ENCODE results near the gene KRT39. TPM values are rescaled to one million over a fixed set of nuclear protein-coding genes. Genes with fewer than 3 reads are reported as not detected.

KRT39 gene
- total and polyA plus RNA-seq, 2 of the 8 experiments (the other 6 are each of a cell fraction or from before 2014, with no cell fraction given), result not detected

GRCh38 chr17:40926341-40926740 lies 40.4 kb downstream of the KRT39 start:
- Histone ChIP-seq H3K23me2 (ENCODE audit: low read depth, low read length) (no peaks in the 10 kb centered on the region), H2AFZ (ENCODE audit: low read length) (peak overlapping the region; percentile 42; the same call in 1 of the 2 replicates), H3K23ac (ENCODE audit: insufficient read length) (no peak overlapping the region), H3K9me3 (ENCODE audit: insufficient read depth in 2 of 2, low read depth in 1 of 2, low read length in 1 of 2) (no peaks in the 10 kb centered on the region), H2BK5ac (ENCODE audit: low read depth, low read length) (no peak overlapping the region), H4K8ac (ENCODE audit: extremely low read depth, insufficient read depth, low read length) (no peak overlapping the region), H3K4me2 (ENCODE audit: insufficient read depth in 1 of 2, low read depth in 2 of 2, low read length in 2 of 2) (no peak overlapping the region; a peak in 1 of 4 replicates), H3K79me1 (ENCODE audit: low read depth, low read length) (no peaks in the 10 kb centered on the region), H3K4me1 (replicated peaks in 1 of 4; ENCODE audit: control insufficient read depth in 3 of 4, insufficient read depth in 4 of 4, low read length in 3 of 4) (no peaks in the 10 kb centered on the region), H3K79me2 (ENCODE audit: control insufficient read depth in 1 of 2, insufficient read depth in 2 of 2, low read length in 2 of 2) (no peaks in the 10 kb centered on the region), H3K18ac (ENCODE audit: extremely low read depth, low read length) (no peak overlapping the region), H2BK15ac (ENCODE audit: low read length) (0 out of 2 replicates have a peak overlapping the region, but pooled peaks have one; percentile 14), H4K5ac (ENCODE audit: insufficient read length, low read depth, low read length) (peak overlapping the region; percentile 5), H3K9ac (replicated peaks in 1 of 4; ENCODE audit: extremely low read depth in 1 of 4, low read depth in 3 of 4, low read length in 3 of 4) (no peak overlapping the region), H2BK20ac (ENCODE audit: low read length) (no peak overlapping the region), H3K36me3 (ENCODE audit: control insufficient read depth in 2 of 4, insufficient read depth in 4 of 4, low read length in 3 of 4) (no peaks in the 10 kb centered on the region), H3K14ac (ENCODE audit: insufficient read length) (no peak overlapping the region), H2BK12ac (ENCODE audit: low read depth, low read length) (no peak overlapping the region), H4K20me1 (replicated peaks in 1 of 2; ENCODE audit: control insufficient read depth in 1 of 2, insufficient read depth in 2 of 2, low read length in 2 of 2) (no peaks in the 10 kb centered on the region), H3K4ac (replicated peaks; ENCODE audit: insufficient read length, low read depth, low read length) (no peak overlapping the region), H3K4me3 (ENCODE audit: extremely low read depth in 1 of 4, insufficient read depth in 2 of 4, low read depth in 3 of 4, low read length in 4 of 4) (no peak overlapping the region), H2AK5ac (ENCODE audit: low read depth, low read length) (no peak overlapping the region), H4K91ac (replicated peaks; ENCODE audit: insufficient read length, low read length) (no peak overlapping the region), H3K27me3 (replicated peaks in 1 of 4; ENCODE audit: control insufficient read depth in 3 of 4, extremely low read depth in 1 of 4, insufficient read depth in 3 of 4, low read length in 3 of 4) (no peaks in the 10 kb centered on the region), H3K56ac (replicated peaks; ENCODE audit: insufficient read length, low read depth, low read length) (no peak overlapping the region), H2BK120ac (replicated peaks; ENCODE audit: low read depth, low read length) (no peak overlapping the region), H3K27ac (ENCODE audit: low read depth, low read length) (no peak overlapping the region)
- 85% methylated on average over 8 of the region's 8 CpGs; no CpG with 5 or more reads in 1 of the 2 experiments for WGBS, 2 experiments (ENCODE audit: extremely low coverage in 1 of 2, insufficient coverage in 1 of 2, insufficient read length in 1 of 2, insufficient replicate concordance in 2 of 2, low coverage in 1 of 2, low lambda C conversion rate in 2 of 2, missing lambda C conversion rate in 1 of 2)
- FAIRE-seq (no peak), DNase-seq (ENCODE audit: low read depth in 1 of 2, low spot score in 2 of 2) (no peak)
- ChIA-PET POLR2A (ENCODE audit: partially characterized antibody) (no interaction called here), CTCF (ENCODE audit: partially characterized antibody) (no interaction called here)
- TF ChIP-seq KDM4A (IDR thresholded peaks at IDR 0.05; ENCODE audit: low read depth, low read length, severe bottlenecking) (no peak), BRCA1 (IDR thresholded peaks at IDR 0.05; ENCODE audit: low read depth, low read length) (no peak), NRF1 (IDR thresholded peaks at IDR 0.05; ENCODE audit: low read depth, low read length) (no peak), EZH2 (IDR thresholded peaks at IDR 0.05; ENCODE audit: low read depth, low read length, severe bottlenecking) (no peak), NANOG (IDR thresholded peaks at IDR 0.05; ENCODE audit: insufficient read depth, low read depth, low read length, poor library complexity, severe bottlenecking) (no peak), USF2 (IDR thresholded peaks at IDR 0.05; ENCODE audit: low read length) (no peak), CEBPB (IDR thresholded peaks at IDR 0.05; ENCODE audit: low read depth, low read length) (no peak), CTCF (IDR thresholded peaks at IDR 0.05; ENCODE audit: control extremely low read depth in 1 of 3, insufficient read depth in 1 of 3, low read depth in 1 of 3, low read length in 3 of 3) (no peak), POLR2A (IDR thresholded peaks at IDR 0.05; ENCODE audit: control extremely low read depth in 1 of 2, low read depth in 2 of 2, low read length in 2 of 2) (no peak), CTBP2 (IDR thresholded peaks at IDR 0.05; ENCODE audit: borderline replicate concordance, insufficient read depth, insufficient read length, low read length) (no peak), YY1 (IDR thresholded peaks at IDR 0.05; ENCODE audit: low read depth, low read length) (no peak)
